Measurements from ENCODE around the gene ARMH1. TPM values are rescaled to one million over a fixed set of nuclear protein-coding genes. Genes with fewer than 3 reads are reported as not detected.
A peak's percentile ranks its signal among the peaks of the same experiment; 100 is the strongest.
"Not testable (repeated sequence)": the region's sequence is repeated elsewhere in the genome, so short reads cannot be mapped to it uniquely, and the experiment has no call there.

ARMH1 gene
- total RNA-seq, 3 donors from 2014 or later: 1.7 to 4.1 (median 2.3) TPM

- Histone ChIP-seq H3K4me3 (no peak overlapping the region), H3K4me1 (ENCODE audit: low read depth) (peaks cover 9% of the 10 kb centered on the region), H3K36me3 (ENCODE audit: low read depth) (no peaks in the 10 kb centered on the region), H3K9me3 (no peaks in the 10 kb centered on the region)
- intact Hi-C loops (cut with DNase I, micrococcal nuclease): no loop called here
- TF ChIP-seq CTCF (IDR thresholded peaks at IDR 0.05): no peak
- peak in 2 of 3 donors; percentile 63 to 73 for DNase-seq
- peak; percentile 65 for ATAC-seq
These were observed 14.3 kb upstream of the ARMH1 start for GRCh38 chr1:44660176-44660575.

GRCh38 chr1:44661781-44662682 lies 12.5 kb upstream of the ARMH1 start:
- Histone ChIP-seq H3K9me3 (no peaks in the 10 kb centered on the region), H3K36me3 (ENCODE audit: low read depth) (no peaks in the 10 kb centered on the region), H3K4me1 (ENCODE audit: low read depth) (peaks cover 9% of the 10 kb centered on the region), H3K4me3 (no peak overlapping the region)
- DNase-seq (no peak), ATAC-seq (peak; percentile 69)
- no peak for TF ChIP-seq CTCF (IDR thresholded peaks at IDR 0.05)
- intact Hi-C loops (cut with DNase I, micrococcal nuclease): no loop called here

- intact Hi-C loops (cut with DNase I, micrococcal nuclease): no loop called here
- DNase-seq (no peak), ATAC-seq (no peak)
- Histone ChIP-seq H3K9me3 (no peaks in the 10 kb centered on the region), H3K4me3 (no peak overlapping the region), H3K36me3 (ENCODE audit: low read depth) (no peaks in the 10 kb centered on the region), H3K4me1 (ENCODE audit: low read depth) (peaks cover 9% of the 10 kb centered on the region)
- TF ChIP-seq CTCF (IDR thresholded peaks at IDR 0.05): no peak
These were observed 11.9 kb upstream of the ARMH1 start for GRCh38 chr1:44662683-44663030.

- peak; percentile 15 for ATAC-seq
- H3K4me1 ChIP-seq (ENCODE audit: low read depth): peaks cover 9% of the 10 kb centered on the region
- intact Hi-C loops (cut with DNase I, micrococcal nuclease): no loop called here
- H3K9me3 ChIP-seq: no peaks in the 10 kb centered on the region
- no peak overlapping the region for H3K4me3 ChIP-seq
- H3K36me3 ChIP-seq (ENCODE audit: low read depth): no peaks in the 10 kb centered on the region
- no peak for DNase-seq
- no peak for TF ChIP-seq CTCF (IDR thresholded peaks at IDR 0.05)
These were observed 11.1 kb upstream of the ARMH1 start for GRCh38 chr1:44663417-44663816.

GRCh38 chr1:44664730-44665370 lies 9.7 kb upstream of the ARMH1 start:
- no peak for DNase-seq
- intact Hi-C loops (cut with DNase I, micrococcal nuclease): no loop called here
- ATAC-seq: no peak
- no peak for TF ChIP-seq CTCF (IDR thresholded peaks at IDR 0.05)
- Histone ChIP-seq H3K9me3 (no peaks in the 10 kb centered on the region), H3K36me3 (ENCODE audit: low read depth) (no peaks in the 10 kb centered on the region), H3K4me3 (no peak overlapping the region), H3K4me1 (ENCODE audit: low read depth) (peaks cover 9% of the 10 kb centered on the region)

- H3K4me1 ChIP-seq (ENCODE audit: low read depth); ATAC-seq; DNase-seq; H3K9me3 ChIP-seq; intact Hi-C loops (cut with DNase I, micrococcal nuclease); H3K4me3 ChIP-seq; H3K36me3 ChIP-seq (ENCODE audit: low read depth): not testable (repeated sequence)
These were observed 7.8 kb upstream of the ARMH1 start for GRCh38 chr1:44666719-44667118.

Measured in mucosa of descending colon (tissue), 3 donors.